Astrocyte of the spinal cord (primary cell): ENCODE measurements around the gene NKX2-2.

ENCODE experiments used
- DNase-seq: peaks from one replicate; pipeline ENCODE4 v3.0.0; 2011; ENCODE audit warnings: low read depth, low spot score
- H3K4me3 ChIP-seq: 2 replicates; pipeline ENCODE4 v1.5.1; 2011; ENCODE audit warnings: low read depth, mild to moderate bottlenecking, low read length, moderate library complexity
- in situ Hi-C: cut with HindIII; loops from 2 replicates; pipeline ENCODE4 v1.10.0; 2017; ENCODE audit warnings: low sequenced_read_pairs
- TF ChIP-seq, protein P1 (sequence below): IDR thresholded peaks from 2 replicates; pipeline ENCODE4 v1.5.1; 2012; ENCODE audit warnings: low read depth, mild to moderate bottlenecking, low read length, inconsistent platforms

NKX2-2 gene

DNA sequence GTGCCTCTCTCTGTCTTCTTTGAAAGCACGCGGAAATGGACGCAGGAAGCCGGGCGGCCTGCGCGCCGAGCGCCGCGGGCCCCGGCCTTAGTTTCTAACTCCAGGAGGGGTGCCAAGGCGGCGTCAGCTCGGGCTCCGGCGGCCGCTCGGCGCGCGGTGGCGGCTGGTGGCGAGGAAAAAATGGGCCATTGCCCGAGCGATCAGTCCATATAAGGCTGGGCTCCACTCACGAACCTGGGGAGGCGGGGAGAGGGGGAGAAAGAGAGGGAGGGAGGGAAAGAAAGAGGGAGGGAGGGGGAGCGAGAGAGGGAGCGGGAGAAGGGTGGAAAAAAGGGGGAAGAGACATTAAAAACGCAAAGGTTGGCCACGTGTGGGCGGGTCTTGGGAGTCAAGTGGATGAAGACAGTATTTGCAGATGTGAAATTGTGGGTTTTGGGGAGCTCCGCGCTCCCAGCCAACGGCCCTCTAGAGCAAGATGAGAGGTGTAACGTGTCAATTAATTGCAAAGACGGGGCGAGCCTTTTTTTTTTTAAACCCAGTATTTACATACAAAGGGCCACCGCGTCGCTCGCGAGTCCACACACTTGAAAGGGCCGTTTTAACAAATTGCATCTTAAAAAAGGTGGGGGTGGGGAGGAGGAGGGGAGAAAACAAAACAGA, at the start of gene NKX2-2:
NKX2-2 (minus strand) TSS at position 184 of the 660 bp plus-strand sequence. CDS start 395 bp downstream, outside the sequence.
- no peak for DNase-seq
- TF ChIP-seq, protein P1, sequence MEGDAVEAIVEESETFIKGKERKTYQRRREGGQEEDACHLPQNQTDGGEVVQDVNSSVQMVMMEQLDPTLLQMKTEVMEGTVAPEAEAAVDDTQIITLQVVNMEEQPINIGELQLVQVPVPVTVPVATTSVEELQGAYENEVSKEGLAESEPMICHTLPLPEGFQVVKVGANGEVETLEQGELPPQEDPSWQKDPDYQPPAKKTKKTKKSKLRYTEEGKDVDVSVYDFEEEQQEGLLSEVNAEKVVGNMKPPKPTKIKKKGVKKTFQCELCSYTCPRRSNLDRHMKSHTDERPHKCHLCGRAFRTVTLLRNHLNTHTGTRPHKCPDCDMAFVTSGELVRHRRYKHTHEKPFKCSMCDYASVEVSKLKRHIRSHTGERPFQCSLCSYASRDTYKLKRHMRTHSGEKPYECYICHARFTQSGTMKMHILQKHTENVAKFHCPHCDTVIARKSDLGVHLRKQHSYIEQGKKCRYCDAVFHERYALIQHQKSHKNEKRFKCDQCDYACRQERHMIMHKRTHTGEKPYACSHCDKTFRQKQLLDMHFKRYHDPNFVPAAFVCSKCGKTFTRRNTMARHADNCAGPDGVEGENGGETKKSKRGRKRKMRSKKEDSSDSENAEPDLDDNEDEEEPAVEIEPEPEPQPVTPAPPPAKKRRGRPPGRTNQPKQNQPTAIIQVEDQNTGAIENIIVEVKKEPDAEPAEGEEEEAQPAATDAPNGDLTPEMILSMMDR: no peak
- peak within 1 kb of the TSS; percentile 31 for H3K4me3 ChIP-seq
- in situ Hi-C loops: no loop called here

DNA sequence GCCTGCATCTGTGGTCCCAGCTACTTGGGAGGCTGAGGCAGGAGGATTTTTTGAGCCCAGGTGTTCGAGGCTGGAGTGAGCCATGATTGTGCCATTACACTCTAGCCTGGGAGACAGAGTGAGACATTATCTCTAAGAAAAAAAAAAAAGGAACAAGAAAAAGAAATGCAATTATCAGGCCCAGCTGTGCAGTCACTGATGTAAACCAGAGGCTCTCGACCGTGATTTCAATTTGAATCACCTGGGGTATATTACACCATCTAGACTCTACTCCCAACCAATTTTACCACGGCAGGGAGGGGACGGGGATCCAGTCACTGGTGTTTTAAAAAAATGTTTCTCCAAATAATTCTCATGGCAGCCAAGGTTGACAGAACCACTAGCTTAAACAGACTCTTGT, 48.8 kb upstream of the NKX2-2 start:
- in situ Hi-C loops: no loop called here
- TF ChIP-seq, protein P1: no peak
- DNase-seq: no peak
- H3K4me3 ChIP-seq: no peak overlapping the region

DNA sequence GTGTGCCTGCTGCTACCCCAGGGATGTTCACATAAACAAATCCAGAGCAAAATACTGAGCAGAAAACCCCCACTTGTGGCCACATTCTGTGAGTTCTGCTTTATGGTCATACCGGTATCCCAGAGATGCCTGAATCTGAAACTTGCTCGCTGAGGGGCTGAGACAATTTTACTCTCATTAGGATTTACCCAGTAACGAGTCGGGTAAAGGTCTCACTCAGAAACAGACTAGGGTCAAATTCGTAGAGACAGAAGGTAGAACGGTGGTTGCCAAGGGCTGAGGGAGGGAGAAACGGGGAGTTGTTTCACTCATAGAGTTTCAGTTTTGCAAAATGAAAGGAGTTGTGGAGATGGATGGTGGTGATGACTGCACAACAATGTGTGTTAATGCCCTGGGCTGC, 45.4 kb upstream of the NKX2-2 start:
- in situ Hi-C loops: no loop called here
- TF ChIP-seq, protein P1: no peak
- no peak for DNase-seq
- no peak overlapping the region for H3K4me3 ChIP-seq

DNA sequence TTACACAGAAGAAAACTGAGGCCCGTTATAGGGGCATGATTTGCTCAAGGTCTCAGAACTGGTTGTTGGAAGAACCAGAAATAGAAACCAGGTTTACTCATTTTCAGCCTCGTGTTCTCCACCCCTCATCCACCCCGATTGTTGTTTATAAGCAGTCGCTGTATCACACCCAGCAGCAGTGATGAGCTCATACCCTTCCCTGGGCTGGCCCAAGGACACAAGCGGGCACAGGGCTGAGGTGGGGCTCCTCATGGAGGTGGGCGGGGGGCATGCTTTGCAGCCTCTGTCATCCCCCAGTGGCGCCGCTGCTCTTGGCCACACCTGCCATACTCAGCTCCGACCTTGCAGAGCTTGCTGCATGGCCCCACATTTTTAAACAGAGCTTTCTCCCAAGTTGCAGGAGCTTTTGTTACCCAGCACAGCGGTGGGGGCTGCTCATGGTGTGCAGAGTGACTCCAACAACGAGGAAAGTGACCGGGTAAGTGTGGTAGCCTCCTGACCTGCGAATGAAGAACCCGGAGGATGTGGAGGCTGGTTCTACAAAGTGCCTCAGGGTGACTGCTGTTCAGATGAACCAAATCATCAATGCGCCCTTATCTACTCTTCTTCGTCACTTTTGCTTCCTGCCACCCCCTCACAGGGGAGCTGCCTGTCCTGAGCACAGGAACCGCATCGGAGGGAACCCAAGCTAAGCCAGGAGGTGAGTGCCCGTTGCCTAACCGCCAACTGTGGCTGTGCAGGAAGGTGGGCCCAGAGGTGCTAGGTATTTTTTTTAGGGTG, 43.6 kb upstream of the NKX2-2 start:
- DNase-seq: no peak
- in situ Hi-C loops: no loop called here
- TF ChIP-seq, protein P1: no peak
- no peak overlapping the region for H3K4me3 ChIP-seq

DNA sequence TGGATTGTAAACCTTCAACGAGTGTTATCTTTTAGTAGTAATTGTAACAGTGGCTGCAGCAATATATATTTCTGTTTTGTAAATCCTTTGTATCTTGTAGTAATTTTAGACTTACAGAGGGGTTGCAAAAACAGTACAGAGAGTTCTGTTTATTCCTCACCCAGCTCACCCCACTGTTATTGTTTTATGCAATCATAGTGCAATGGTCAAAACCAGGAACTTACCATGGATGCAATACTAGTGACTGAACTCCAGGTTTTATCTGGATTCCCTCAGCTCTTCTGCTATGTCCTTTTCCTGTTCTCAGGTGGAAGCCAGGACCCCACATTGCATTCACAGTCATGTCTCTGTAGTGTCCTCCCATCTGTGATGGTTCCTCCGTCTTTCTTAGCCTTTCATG, 42.5 kb upstream of the NKX2-2 start:
- no peak for DNase-seq
- in situ Hi-C loops: no loop called here
- TF ChIP-seq, protein P1: no peak
- no peak overlapping the region for H3K4me3 ChIP-seq

DNA sequence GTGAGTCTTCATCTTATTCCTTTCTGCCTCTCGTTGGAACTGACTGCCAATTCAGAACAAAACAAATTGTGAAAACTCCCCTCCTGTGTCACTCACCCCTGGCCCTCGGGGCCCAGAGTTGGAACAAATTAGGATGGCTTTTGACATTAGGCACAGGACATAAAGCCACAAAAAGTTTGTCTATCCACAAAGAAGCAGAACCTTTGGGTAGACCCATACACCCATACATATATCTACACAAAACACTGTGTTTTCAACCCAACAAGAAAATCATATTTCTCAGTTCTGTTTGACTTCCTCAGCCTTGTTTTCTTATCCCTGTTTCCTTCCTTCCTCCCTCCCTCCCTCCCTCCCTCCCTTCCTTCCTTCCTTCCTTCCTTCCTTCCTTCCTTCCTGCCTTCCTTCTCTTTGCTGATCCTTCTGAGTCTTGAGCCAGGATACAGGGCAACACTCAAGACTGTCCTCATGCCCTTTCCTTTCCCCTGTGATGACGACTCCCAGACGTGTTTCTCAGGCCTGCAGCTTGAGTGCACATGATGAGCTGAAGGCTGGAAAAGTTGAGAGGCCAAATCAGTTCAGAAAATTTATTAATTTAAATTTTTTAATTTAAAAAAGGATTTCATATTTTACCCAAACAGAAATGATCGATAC, 41.7 kb upstream of the NKX2-2 start:
- no peak for DNase-seq
- in situ Hi-C loops: no loop called here
- H3K4me3 ChIP-seq: no peak overlapping the region
- TF ChIP-seq, protein P1: no peak
